Fibroblast of mammary gland (primary cell): ENCODE results near the gene BICD2.
A peak's percentile ranks its signal among the peaks of the same experiment; 100 is the strongest.

Experiments used
- DNase-seq: peaks from one replicate; pipeline ENCODE4 v3.0.0-alpha.2; 2010; ENCODE audit warnings: low read depth
- H3K4me3 ChIP-seq: 2 replicates; pipeline ENCODE4 v1.5.1; 2011; ENCODE audit warnings: low read depth, mild to moderate bottlenecking, low read length, moderate library complexity; ENCODE audit not compliant: control insufficient read depth
- TF ChIP-seq, protein P1 (sequence below): conservative IDR thresholded peaks from 2 replicates; pipeline ENCODE4 v1.5.1; 2011; ENCODE audit warnings: low read depth, low read length, inconsistent platforms; ENCODE audit not compliant: control insufficient read depth, insufficient read depth

BICD2 gene

DNA sequence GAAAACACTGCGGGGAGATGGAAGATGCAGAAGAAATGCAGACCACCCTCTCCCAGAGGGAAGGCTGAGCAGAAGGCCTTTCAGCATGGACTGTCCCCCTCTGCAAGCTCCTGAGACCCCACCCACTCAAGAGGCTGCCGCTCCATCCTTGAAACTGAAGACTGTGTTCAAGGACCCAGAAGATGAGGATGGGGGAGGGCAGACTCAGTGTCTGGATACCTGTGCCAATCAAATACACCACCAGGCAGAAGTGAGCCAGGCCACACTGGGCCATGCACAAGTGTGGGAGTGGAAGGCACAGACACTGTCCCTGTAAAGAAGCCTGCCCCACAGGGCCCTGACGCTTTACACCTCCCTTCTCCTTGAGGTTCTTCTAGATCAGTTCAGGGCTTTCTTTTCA lies 54.7 kb downstream of the BICD2 start:
- TF ChIP-seq, protein P1, sequence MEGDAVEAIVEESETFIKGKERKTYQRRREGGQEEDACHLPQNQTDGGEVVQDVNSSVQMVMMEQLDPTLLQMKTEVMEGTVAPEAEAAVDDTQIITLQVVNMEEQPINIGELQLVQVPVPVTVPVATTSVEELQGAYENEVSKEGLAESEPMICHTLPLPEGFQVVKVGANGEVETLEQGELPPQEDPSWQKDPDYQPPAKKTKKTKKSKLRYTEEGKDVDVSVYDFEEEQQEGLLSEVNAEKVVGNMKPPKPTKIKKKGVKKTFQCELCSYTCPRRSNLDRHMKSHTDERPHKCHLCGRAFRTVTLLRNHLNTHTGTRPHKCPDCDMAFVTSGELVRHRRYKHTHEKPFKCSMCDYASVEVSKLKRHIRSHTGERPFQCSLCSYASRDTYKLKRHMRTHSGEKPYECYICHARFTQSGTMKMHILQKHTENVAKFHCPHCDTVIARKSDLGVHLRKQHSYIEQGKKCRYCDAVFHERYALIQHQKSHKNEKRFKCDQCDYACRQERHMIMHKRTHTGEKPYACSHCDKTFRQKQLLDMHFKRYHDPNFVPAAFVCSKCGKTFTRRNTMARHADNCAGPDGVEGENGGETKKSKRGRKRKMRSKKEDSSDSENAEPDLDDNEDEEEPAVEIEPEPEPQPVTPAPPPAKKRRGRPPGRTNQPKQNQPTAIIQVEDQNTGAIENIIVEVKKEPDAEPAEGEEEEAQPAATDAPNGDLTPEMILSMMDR, result no peak
- no peak overlapping the region for H3K4me3 ChIP-seq
- no peak for DNase-seq

DNA sequence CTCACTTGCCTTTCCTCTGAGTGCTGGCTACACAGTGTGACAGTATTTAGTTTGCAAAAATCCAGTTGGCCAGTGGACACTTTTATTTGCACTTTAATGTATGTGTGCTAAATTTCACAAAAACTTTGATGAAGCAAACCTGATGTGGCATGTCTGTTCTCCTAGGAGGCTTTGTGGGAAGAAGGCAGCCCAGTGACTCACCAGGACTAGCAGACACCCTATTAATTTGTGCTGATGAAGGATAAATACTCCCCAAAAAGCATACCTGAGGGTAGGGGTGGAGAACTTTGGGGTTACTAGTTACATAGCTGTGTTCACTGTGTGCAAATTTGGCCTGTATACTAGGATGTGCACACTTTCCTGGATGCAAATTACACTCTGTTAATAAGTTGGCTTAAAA lies 55.4 kb downstream of the BICD2 start:
- DNase-seq, result peak; percentile 17
- TF ChIP-seq, protein P1, result no peak
- no peak overlapping the region for H3K4me3 ChIP-seq

DNA sequence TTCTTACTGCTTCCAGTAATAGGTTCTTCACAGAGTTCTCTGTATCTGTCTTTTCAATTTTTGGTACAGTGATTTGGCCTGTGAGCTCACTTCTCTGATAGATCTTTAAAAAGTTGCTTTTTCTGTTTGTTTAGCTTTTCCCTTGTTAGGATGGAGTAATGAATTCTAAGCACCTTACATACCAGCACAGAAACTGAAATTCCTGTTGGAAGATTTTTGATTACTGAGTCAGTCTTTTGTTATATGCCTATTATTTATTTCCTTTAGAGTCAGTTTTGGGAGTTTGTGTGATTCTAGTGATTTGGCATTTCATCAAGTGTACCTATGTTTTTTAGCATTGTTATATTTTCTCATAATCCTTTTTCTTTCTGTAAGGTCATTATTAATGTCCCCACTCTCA lies 57.1 kb downstream of the BICD2 start:
- H3K4me3 ChIP-seq, result no peak overlapping the region
- TF ChIP-seq, protein P1, result no peak
- DNase-seq, result no peak

DNA sequence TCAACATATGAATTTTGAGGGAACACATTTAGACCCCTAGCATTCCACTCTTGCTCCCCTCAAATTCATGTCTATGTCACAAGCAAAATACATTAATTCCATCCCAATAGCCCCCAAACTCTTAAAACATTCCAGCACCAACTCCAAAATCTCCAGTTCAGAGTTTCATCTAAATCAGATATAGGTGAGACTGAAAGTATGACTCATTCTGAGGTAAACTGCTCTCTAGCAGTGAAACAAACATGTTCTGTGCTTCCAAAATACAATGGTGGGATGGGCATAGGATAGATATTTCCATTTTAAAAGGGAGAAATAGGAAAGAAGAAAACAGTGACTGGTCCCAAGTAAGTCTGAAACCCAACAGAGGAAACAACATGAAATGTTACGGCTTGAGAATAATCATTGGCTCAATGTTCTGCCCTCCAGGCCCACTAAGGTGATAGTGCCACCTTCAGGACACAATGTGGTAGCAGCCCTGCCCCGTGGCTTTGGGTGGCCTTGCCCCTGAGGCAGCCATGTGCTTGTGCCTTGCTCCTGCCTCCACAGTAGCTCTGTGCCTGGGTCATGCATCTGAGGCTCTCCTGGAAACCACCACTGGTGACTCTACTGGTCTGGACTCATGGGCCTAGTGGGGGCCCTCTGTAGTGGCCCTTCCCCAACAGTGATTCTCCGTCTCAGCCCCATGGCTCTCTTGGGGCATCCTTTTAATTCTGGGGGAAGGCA lies 58.3 kb downstream of the BICD2 start:
- TF ChIP-seq, protein P1, result peak; percentile 51
- peak; percentile 33 for DNase-seq
- H3K4me3 ChIP-seq, result no peak overlapping the region

DNA sequence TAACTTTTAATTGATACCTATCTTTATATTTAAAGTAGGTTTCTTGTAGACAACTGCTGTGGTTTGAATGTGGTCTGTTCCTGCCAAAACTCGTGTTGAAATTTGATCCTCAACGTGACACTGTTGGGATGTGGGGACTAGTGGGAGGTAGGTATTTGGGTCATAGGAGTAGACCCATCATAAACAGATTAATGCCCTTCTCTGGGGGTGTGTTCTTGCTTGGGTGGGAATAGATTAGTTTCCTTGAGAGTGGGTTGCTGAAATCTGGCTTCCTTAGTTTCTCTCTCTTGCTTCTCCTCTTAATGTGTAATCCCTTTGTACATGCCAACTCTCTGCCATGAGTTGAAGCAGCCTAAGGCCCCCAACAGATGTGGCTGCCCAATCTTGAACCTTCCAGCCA lies 60.1 kb downstream of the BICD2 start:
- TF ChIP-seq, protein P1, result no peak
- DNase-seq, result peak; percentile 49
- no peak overlapping the region for H3K4me3 ChIP-seq

DNA sequence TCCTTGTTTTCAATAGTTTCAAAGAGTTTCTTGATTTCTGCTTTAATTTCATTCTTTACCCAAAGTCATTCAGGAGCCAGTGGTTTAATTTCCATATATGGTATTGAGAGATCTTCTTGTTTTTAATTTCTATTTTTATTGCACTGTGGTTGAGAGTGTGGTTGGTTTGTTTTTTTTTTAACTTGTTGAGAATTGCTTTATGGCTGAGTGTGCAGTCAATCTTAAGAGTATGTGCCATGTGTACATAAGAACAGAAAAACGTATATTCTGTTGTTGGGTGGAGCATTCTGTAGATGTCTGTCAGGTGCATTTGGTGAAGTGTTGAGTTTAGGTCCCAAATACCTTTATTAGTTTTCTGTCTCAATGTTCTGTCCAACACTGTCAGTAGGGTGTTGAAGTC lies 68.0 kb downstream of the BICD2 start:
- DNase-seq, result no peak
- TF ChIP-seq, protein P1, result no peak

More for the DNA sequence above, 68.0 kb downstream of the BICD2 start:
- H3K4me3 ChIP-seq, result no peak overlapping the region
